ENCODE results near the gene SYT12. TPM values are rescaled to one million over a fixed set of nuclear protein-coding genes. Genes with fewer than 3 reads are reported as not detected.

The SYT12 gene
- total and polyA plus RNA-seq, 2 donors (not counting 1 experiment from before 2014, with no cell fraction given): not detected

- CTCF ChIA-PET: no interaction called here
- H3K36me3 ChIP-seq (replicated peaks in 1 of 2; ENCODE audit: control extremely low read depth in 1 of 2, control insufficient read depth in 1 of 2, extremely low read depth in 1 of 2, insufficient read depth in 2 of 2, low read length in 1 of 2): no peaks in the 10 kb centered on the region
- POLR2A ChIA-PET: no interaction called here
- intact Hi-C loops (cut with micrococcal nuclease): no loop called here
- Mint-ChIP-seq H3K4me1 (peaks cover 13% of the 10 kb centered on the region), H3K27ac (no peak overlapping the region), H3K27me3 (peaks cover 10% of the 10 kb centered on the region), H3K9me3 (ENCODE audit: insufficient read depth) (no peaks in the 10 kb centered on the region), H3K4me3 (no peak overlapping the region)
- peaks cover 0 to 4% (median 0%) of the 10 kb centered on the region in 3 donors for H3K9me3 ChIP-seq (ENCODE audit: control extremely low read depth in 1 of 3, control insufficient read depth in 2 of 3, insufficient read depth in 1 of 3, low read length in 2 of 3)
- no peaks in the 10 kb centered on the region for H4K20me1 ChIP-seq (ENCODE audit: control insufficient read depth, insufficient read depth, low read length, poor library complexity, severe bottlenecking)
- ATAC-seq (ENCODE audit: low read depth) (no peak), DNase-seq (no peak)
- H3K4me2 ChIP-seq (replicated peaks; ENCODE audit: low read depth, low read length, poor library complexity, severe bottlenecking): no peak overlapping the region
- no peak overlapping the region for H3K4me3 ChIP-seq (ENCODE audit: control extremely low read depth in 1 of 5, extremely low read depth in 1 of 5, insufficient read depth in 1 of 5, low read depth in 2 of 5, low read length in 4 of 5)
- TF ChIP-seq EZH2 (IDR thresholded peaks at IDR 0.05; ENCODE audit: borderline replicate concordance, insufficient read depth, low read depth, low read length, poor library complexity, severe bottlenecking) (no peak), CTCF (IDR thresholded peaks at IDR 0.05) (no peak)
- no peaks in the 10 kb centered on the region for H3K79me2 ChIP-seq (ENCODE audit: control insufficient read depth, insufficient read depth, low read length)
- 84% methylated on average over 7 of the region's 8 CpGs for WGBS (ENCODE audit: insufficient coverage)
- no peak overlapping the region for H3K9ac ChIP-seq (ENCODE audit: low read length)
- no peak overlapping the region for H2AFZ ChIP-seq (ENCODE audit: insufficient read depth, low read depth, low read length, poor library complexity, severe bottlenecking)
- no peak overlapping the region for H3K27ac ChIP-seq (ENCODE audit: low read length in 2 of 2)
- peaks cover 0 to 14% (median 6%) of the 10 kb centered on the region in 4 experiments for H3K27me3 ChIP-seq (replicated peaks in 1 of 4; ENCODE audit: control extremely low read depth in 1 of 4, control insufficient read depth in 3 of 4, insufficient read depth in 4 of 4, low read length in 3 of 4)
- peaks cover 9% of the 10 kb centered on the region in 2 donors for H3K4me1 ChIP-seq (ENCODE audit: control insufficient read depth in 2 of 2, insufficient read depth in 2 of 2, low read length in 2 of 2)
These were observed 35.6 kb downstream of the SYT12 start for GRCh38 chr11:67058506-67058905.

GRCh38 chr11:67059671-67060070 lies 36.7 kb downstream of the SYT12 start:
- intact Hi-C loops (cut with micrococcal nuclease): no loop called here
- no peak for ATAC-seq (ENCODE audit: low read depth)
- Histone ChIP-seq H3K79me2 (ENCODE audit: control insufficient read depth, insufficient read depth, low read length) (no peaks in the 10 kb centered on the region), H3K4me2 (replicated peaks; ENCODE audit: low read depth, low read length, poor library complexity, severe bottlenecking) (no peak overlapping the region), H3K9ac (ENCODE audit: low read length) (no peak overlapping the region), H3K27me3 (replicated peaks in 1 of 4; ENCODE audit: control extremely low read depth in 1 of 4, control insufficient read depth in 3 of 4, insufficient read depth in 4 of 4, low read length in 3 of 4) (peaks cover 0 to 14% (median 6%) of the 10 kb centered on the region in 4 experiments), H3K4me1 (ENCODE audit: control insufficient read depth in 2 of 2, insufficient read depth in 2 of 2, low read length in 2 of 2) (peaks cover 9% of the 10 kb centered on the region in 2 donors), H2AFZ (ENCODE audit: insufficient read depth, low read depth, low read length, poor library complexity, severe bottlenecking) (no peak overlapping the region), H3K9me3 (ENCODE audit: control extremely low read depth in 1 of 3, control insufficient read depth in 2 of 3, insufficient read depth in 1 of 3, low read length in 2 of 3) (peaks cover 0 to 4% (median 0%) of the 10 kb centered on the region in 3 donors), H3K4me3 (ENCODE audit: control extremely low read depth in 1 of 5, extremely low read depth in 1 of 5, insufficient read depth in 1 of 5, low read depth in 2 of 5, low read length in 4 of 5) (no peak overlapping the region), H4K20me1 (ENCODE audit: control insufficient read depth, insufficient read depth, low read length, poor library complexity, severe bottlenecking) (no peaks in the 10 kb centered on the region), H3K36me3 (replicated peaks in 1 of 2; ENCODE audit: control extremely low read depth in 1 of 2, control insufficient read depth in 1 of 2, extremely low read depth in 1 of 2, insufficient read depth in 2 of 2, low read length in 1 of 2) (no peaks in the 10 kb centered on the region), H3K27ac (ENCODE audit: low read length in 2 of 2) (no peak overlapping the region)
- Mint-ChIP-seq H3K9me3 (ENCODE audit: insufficient read depth) (no peaks in the 10 kb centered on the region), H3K27me3 (peaks cover 4% of the 10 kb centered on the region), H3K27ac (no peak overlapping the region), H3K4me1 (peaks cover 13% of the 10 kb centered on the region), H3K4me3 (no peak overlapping the region)
- no peak for DNase-seq
- ChIA-PET POLR2A (no interaction called here), CTCF (no interaction called here)
- TF ChIP-seq CTCF (IDR thresholded peaks at IDR 0.05) (no peak), EZH2 (IDR thresholded peaks at IDR 0.05; ENCODE audit: borderline replicate concordance, insufficient read depth, low read depth, low read length, poor library complexity, severe bottlenecking) (no peak)
- 89% methylated on average over 3 of the region's 3 CpGs for WGBS (ENCODE audit: insufficient coverage)

All from B cell (primary cell).